Measurements from ENCODE around the gene TRAPPC14.

- TF ChIP-seq CTCF (conservative IDR thresholded peaks at IDR 0.05; ENCODE audit: low read depth, low read length) (no peak), EZH2phosphoT487 (IDR thresholded peaks at IDR 0.05; ENCODE audit: borderline replicate concordance, low read length) (no peak)
Measured at GRCh38 chr7:100167912-100168323, 9.4 kb upstream of the TRAPPC14 start.
